Measurements from ENCODE around the gene CRYBB2.
"Not testable (repeated sequence)": the region's sequence is repeated elsewhere in the genome, so short reads cannot be mapped to it uniquely, and the experiment has no call there.

Gene CRYBB2
- total RNA-seq = 0 to 0.21 reads per million in 2 donors

DNA sequence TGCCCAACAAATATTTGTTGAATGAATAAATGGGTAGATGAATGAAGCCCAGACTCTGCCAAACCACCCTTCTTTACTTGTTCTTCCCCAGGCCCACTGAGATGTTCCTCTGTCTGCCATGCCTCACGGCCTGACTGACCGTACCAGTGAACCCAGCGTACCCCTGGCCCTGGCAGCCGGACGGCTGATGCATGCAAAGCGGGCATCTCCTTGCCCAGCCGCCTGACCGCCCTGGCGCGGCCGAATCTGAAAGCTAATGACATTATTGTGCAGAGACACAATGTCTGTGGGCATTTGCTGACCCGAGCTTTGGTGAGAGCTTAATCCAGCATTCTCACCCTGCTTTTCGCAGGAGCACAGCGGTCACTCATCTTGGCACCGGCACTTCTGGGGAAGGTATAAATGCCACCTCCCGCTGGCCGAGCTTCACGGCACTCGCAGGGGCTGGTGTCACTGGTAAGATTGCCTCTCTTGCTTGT lies at the start of gene CRYBB2:
Gene CRYBB2 (plus strand): TSS at position 429 of the 479 bp plus-strand sequence. CDS start 1,791 bp downstream, outside the sequence.
- DNase-seq = no peak

GRCh38 chr22:25170426-25170980 lies 48.9 kb upstream of the CRYBB2 start:
- DNase-seq = no peak

DNA sequence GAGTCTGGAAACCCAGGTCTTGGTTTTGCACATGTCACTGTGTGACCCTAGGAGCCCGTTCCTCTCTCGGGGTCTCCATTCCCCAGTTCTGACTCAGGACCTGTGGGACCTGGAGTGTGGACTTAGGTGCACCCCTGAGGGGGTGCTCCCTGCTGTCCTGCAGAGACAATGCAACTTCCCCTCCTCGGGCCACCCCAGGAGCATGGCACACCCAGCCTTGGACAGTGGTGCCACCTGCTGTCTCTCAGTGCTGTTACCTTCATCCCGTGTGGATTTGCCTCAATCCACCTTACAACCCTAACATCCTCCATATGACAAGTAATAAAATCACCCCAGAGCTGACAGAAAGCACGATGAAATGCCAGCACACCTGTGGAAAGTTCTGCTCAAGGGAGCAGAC lies 47.3 kb upstream of the CRYBB2 start:
- DNase-seq = peak; percentile 8

GRCh38 chr22:25174156-25174887 lies 45.1 kb upstream of the CRYBB2 start:
- DNase-seq = no peak

DNA sequence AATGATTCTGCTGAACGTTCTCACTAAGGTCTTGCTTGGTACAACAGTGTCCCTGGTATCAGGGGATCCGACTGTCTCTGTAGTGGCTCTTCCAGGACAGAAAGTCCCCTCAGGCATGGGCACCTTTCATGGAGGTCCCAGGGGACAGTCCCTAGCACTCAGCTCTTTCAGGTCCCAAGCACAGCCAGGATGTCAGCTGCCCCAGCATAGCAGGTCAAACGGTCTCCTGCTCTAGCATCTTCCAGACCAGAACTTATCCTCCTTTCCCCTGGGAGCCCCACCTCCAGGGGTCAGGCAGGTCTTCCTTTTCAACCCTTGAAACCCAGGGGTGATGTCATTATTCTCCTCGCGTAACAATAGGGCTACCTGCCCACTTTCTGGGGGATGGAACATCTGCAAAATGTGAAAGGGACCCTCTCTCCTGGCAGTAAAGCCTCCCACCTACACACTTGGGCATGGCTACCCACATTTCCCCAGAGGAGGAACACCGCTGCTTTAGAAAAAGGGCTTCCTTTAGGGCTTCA lies 44.5 kb upstream of the CRYBB2 start:
- DNase-seq = no peak

- DNase-seq = no peak
Observed at GRCh38 chr22:25176175-25176574, 43.3 kb upstream of the CRYBB2 start.

GRCh38 chr22:25176799-25177198 lies 42.6 kb upstream of the CRYBB2 start:
- DNase-seq = no peak

- DNase-seq = no peak
Observed at GRCh38 chr22:25177226-25177625, 42.2 kb upstream of the CRYBB2 start.

GRCh38 chr22:25177895-25178294 lies 41.5 kb upstream of the CRYBB2 start:
- DNase-seq = no peak

- DNase-seq = not testable (repeated sequence)
Observed at GRCh38 chr22:25178348-25178747, 41.1 kb upstream of the CRYBB2 start.

DNA sequence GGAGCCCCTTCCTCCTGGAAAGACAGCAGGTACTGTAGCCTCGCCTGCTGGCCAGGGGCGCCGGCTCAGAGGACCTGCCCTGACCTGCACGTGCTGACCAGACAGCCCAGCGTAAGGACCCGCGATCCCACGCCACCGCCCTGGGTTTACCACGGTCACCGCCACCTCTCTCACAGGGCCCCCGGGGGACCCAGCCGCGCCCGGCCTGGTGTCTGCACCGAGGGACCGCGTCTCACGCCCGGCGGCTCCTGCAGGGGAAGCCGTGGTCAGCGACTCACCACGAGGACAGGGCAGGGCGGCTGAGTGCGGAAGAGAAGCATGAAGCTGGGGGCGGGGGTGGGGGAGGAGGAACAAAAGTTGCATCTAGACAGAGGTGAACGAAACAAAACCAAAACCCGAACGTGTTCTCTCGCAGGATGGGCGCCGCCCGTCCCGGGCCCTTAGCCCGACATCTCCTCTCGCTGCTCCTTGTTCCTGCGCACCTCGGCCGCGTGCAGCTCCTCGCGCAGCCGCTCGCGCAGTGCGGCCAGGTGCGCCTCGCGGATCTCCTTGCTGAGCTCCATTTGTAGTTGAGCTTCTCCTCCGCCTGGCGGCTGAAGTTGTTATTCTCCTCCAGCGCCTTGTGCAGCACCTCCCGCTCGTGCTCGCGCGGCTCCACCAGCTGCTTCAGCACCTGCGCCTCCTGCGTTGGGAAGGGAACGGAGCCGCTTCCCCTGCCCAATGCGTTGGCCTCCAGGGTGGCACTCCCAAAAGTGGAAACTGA lies 40.4 kb upstream of the CRYBB2 start:
- not testable (repeated sequence) for DNase-seq

GRCh38 chr22:25182131-25183110 lies 37.0 kb upstream of the CRYBB2 start:
- DNase-seq = no peak

- no peak for DNase-seq
Observed at GRCh38 chr22:25183949-25184619, 35.4 kb upstream of the CRYBB2 start.

GRCh38 chr22:25186140-25186539 lies 33.3 kb upstream of the CRYBB2 start:
- no peak for DNase-seq

DNA sequence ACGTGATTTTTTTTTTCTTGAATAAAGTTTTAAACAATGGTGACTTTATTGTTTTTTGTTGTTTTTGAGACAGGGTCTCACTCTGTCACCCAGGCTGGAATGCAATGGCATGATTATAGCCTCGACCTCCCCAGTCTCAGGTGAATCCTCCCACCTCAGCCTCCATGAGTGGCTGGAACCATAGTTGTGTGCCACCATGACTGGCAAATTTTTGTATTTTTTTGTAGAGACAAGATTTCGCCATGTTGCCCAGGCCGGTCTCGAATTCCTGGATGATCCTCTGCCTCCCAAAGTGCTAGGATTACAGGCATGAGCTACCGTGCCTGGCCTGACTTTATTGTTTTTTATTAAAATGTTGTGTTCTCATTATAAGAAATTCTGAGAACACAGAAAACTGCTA lies 32.0 kb upstream of the CRYBB2 start:
- DNase-seq = no peak

DNA sequence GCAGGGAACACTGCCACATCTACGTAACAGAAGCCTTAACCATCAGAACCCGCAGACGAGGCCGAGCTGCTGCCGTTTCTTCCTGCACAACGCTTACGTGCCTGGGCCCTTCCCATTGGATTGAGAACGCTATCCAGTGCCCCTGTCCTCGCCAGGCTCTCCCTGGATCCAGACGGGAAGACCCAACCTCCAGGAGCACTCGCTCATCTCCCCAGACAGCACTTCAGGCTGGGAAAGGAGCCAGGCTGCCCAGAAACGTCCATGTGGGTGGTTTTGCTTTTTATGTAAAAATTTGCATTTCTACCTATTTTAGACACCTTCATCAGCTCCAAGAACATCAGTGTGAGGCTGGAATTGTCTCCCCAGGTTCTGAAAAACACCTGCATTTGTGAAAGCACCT lies 27.0 kb upstream of the CRYBB2 start:
- DNase-seq = no peak

DNA sequence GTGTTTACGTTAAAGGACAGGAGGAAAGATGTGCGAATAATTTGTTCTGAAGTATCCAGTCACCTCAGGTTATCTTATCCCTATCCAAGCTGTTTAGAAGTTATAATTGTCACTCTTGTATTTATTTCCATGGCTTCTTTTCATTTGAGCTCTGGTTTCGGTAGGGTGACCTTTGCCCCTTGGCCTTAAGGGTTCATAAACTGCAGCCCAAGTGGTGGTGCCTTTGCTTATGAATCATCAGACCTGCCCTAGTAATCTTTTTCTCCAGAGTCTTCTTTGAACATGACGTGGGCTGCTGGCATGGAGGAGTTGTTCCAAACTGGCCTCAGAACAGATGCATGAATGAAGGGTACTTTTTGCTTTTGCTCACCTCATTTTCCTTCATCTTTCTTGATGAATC lies 26.3 kb upstream of the CRYBB2 start:
- no peak for DNase-seq

DNA sequence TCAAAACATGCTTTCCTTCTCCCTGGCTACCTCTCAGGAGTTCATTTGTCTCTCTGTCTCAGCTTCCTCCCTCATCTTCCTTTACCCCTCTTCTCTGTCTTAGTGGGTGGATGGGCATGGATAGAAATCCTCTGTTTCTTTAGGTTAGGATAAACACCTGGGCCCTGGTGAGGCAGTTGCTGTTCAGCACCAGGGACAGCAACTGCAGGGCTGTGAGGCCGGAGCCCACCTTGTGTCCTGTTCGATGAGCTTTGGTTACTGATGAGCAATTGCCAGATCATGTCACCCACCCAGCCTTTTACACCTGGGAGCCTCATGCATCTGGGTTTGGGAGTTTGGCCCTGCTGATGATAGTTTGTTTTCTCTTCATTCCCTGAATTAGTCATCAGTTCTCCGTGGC lies 25.9 kb upstream of the CRYBB2 start:
- DNase-seq = no peak

DNA sequence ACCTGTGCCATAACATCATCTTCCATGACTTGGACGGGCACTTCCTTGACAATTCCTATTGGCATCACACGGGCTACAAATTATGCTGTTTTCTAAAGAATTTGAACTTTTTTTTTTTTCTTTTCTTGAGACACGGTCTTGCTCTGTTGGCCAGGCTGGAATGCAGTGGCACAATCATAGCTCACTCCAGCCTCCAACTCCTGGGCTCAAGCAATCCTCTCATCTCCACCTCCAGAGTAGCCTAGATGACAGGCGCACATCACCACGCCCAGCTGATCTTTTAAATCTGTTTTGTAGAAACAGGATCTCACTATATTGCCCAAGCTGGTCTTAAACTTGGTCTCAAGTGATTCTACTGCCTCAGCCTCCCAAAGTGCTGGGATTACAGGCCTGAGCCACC lies 23.1 kb upstream of the CRYBB2 start:
- DNase-seq = no peak

DNA sequence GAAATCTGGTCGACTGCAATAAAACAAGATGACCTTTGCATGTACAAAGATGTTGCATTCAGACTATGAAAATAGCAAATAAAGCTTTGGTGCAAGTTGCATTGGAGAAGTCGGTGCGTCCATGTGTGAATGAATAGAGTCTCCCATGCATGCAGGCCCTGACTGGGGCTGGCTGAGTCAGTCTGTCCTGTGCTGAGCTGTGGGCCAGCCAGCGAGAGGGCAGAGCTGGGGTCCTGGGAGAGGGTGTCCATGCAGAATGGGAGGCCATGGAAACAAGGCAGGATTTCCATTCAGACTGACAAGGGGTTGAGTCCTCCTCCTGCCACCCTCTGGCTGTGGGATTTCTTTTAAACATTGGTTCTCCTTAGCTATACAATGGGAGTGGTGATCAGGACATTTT lies 22.1 kb upstream of the CRYBB2 start:
- DNase-seq = no peak

DNA sequence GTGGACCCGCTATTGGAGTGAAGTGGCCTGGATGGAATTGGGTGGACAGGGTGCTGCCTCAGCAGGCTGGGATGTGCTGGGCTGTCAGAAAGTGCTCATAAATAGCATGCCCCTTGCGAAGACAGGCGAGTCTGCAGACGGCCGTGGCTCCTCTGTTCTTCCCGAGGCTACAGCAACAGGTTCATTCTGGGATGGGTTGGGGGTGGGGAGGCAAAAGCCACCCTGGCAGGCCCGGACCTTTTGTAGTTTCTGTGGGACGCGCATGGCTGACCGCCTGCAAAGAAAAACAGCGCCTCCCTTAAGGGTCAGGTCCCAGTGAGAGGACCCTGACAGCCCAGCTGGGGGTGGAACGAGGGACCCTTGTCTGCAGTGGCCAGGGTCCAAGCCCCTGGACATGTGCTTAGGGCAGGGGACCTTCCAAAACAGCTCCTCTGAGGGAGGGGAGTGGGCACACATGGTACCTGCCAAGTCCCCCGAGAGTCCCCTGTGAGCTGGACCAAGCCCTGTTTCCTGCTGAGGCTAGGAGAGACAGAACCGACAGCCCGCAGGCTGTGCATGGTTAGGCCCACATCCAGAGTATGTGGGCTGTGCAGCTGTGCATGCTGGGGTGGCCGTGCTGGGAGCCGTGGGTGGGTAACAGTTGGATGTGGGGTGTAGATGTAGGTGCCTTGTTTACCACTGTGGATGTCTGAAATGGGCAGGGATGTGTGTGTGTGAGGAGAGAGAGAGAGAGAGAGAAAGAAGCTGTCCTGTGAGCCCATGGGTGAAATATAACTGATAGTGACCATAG lies 19.5 kb upstream of the CRYBB2 start, which contains the start of gene CRYBB3:
Gene CRYBB3 (plus strand): TSS at position 128 of the 790 bp plus-strand sequence. CDS start 1,539 bp downstream, outside the sequence.
- DNase-seq = no peak

All from T-helper 9 cell (primary cell).